Kidney (tissue), 14 donors: ENCODE measurements around the gene ADCK1. TPM values are rescaled to one million over a fixed set of nuclear protein-coding genes. Genes with fewer than 3 reads are reported as not detected.

Experiments used
- DNase-seq, 5 donors: peaks; one replicate each; pipeline ENCODE4 v3.0.0-alpha.2; 2013 to 2020
- FAIRE-seq: peaks from 2 replicates; lab custom pipeline; 2012; peaks lifted over from hg19 to GRCh38; lab: Jason Lieb, UNC
- H3K27ac ChIP-seq, 2 donors: one replicate each; pipeline ENCODE4 v1.7.0; 2013; ENCODE audit warnings: low read depth in 2 of 2, low read length in 2 of 2, inconsistent platforms in 1 of 2
- H3K27me3 ChIP-seq: one replicate; pipeline ENCODE4 v1.7.1; 2013; ENCODE audit warnings: low read length, inconsistent platforms; ENCODE audit not compliant: control insufficient read depth, insufficient read depth
- H3K36me3 ChIP-seq, 3 donors: one replicate each; pipeline versions ENCODE4 v1.7.0 to v1.7.1; 2013; ENCODE audit warnings: low read length in 3 of 3, control low read depth in 1 of 3, inconsistent platforms in 1 of 3; ENCODE audit not compliant: insufficient read depth in 3 of 3, control insufficient read depth in 2 of 3
- H3K4me1 ChIP-seq, 3 donors: one replicate each; pipeline versions ENCODE4 v1.7.0 to v1.7.1; 2013; ENCODE audit warnings: low read length in 3 of 3, inconsistent platforms in 1 of 3, low read depth in 1 of 3; ENCODE audit not compliant: control insufficient read depth in 2 of 3, insufficient read depth in 2 of 3
- H3K4me3 ChIP-seq, 3 donors: one replicate each; pipeline versions ENCODE4 v1.7.0 to v1.8.1; 2013; ENCODE audit warnings: low read length in 3 of 3, control low read depth in 1 of 3, inconsistent platforms in 1 of 3
- H3K9ac ChIP-seq, 3 donors: one replicate each; pipeline versions ENCODE4 v1.7.0 to v1.7.1; 2013; ENCODE audit warnings: low read length in 3 of 3, control low read depth in 1 of 3, inconsistent platforms in 1 of 3
- H3K9me3 ChIP-seq, 3 donors: one replicate each; pipeline versions ENCODE4 v1.7.0 to v1.7.1; 2013; ENCODE audit warnings: low read length in 3 of 3, control low read depth in 1 of 3, inconsistent platforms in 1 of 3; ENCODE audit not compliant: control insufficient read depth in 2 of 3, insufficient read depth in 1 of 3
- CTCF ChIP-seq: IDR thresholded peaks from 3 replicates; pipeline ENCODE4 v1.5.1; 2012; ENCODE audit warnings: mild to moderate bottlenecking, moderate library complexity, borderline replicate concordance; ENCODE audit not compliant: insufficient read depth; ENCODE audit errors: extremely low read depth
- intact Hi-C: fragments of 100-400 bp; cut with DNase I; formaldehyde crosslinking; loops from one replicate; pipeline ENCODE4 v1.11.1; 2022
- polyA plus RNA-seq: library from polyadenylated mRNA; stranded (reverse); fragments of 350-450 nt; fragmentation: Illumina TruSeq; extraction: RNeasy Lipid Tissue Mini Kit (QIAGEN cat#74804); gene quantifications from one replicate; pipeline ENCODE4 v1.2.3, GENCODE V29; 2014; ENCODE audit warnings: low read depth, low replicate concordance; ENCODE audit not compliant: insufficient read depth
- total RNA-seq: library from RNA; stranded (reverse); fragmentation: NEBNext Ultra II Directional; extraction: Animal tissue kit (Norgen Biotek cat#: 25700); gene quantifications from one replicate; pipeline ENCODE4 v1.2.1, GENCODE V29; 2021
- donor health status: control.
- donor health status: control.
- donor health status: control.
- donor health status: control.
- donor health status: control.
- donor health status: DM: yes; HTN: yes; CAD: no.
- donor health status: Normal renal cell carcinoma (clear cell type).

ADCK1 gene
- total and polyA plus RNA-seq, 2 donors from 2014 or later = 8.0 to 10.3 TPM

DNA sequence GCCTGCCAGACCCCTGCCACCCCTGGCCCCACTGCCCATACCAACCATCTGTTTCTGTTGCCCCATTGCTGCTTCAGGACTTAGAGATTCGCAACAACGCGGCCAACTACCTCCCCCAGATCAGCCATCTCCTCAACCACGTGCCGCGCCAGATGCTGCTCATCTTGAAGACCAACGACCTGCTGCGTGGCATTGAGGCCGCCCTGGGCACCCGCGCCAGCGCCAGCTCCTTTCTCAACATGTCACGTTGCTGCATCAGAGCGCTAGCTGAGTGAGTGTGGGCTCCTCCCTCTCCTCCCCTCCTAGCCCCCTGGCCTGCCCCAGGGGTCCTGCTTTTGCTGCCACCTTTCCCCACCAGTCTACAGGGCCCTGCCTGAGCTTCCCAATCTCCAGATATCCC, 131.5 kb downstream of the ADCK1 start:
- Histone ChIP-seq H3K27me3 (no peaks in the 10 kb centered on the region), H3K4me1 (no peaks in the 10 kb centered on the region), H3K9ac (no peak overlapping the region), H3K9me3 (no peaks in the 10 kb centered on the region), H3K4me3 (no peak overlapping the region), H3K27ac (no peak overlapping the region), H3K36me3 (peaks cover 0 to 18% (median 15%) of the 10 kb centered on the region in 3 donors)
- FAIRE-seq (no peak), DNase-seq (no peak)
- no peak for TF ChIP-seq CTCF
- intact Hi-C loops = no loop called here

GRCh38 chr14:77936138-77936639, 136.3 kb downstream of the ADCK1 start:
- TF ChIP-seq CTCF = no peak
- Histone ChIP-seq H3K4me1 (no peaks in the 10 kb centered on the region), H3K4me3 (no peak overlapping the region), H3K9me3 (peaks cover 0 to 1% (median 0%) of the 10 kb centered on the region in 3 donors), H3K36me3 (peaks cover 0 to 18% (median 6%) of the 10 kb centered on the region in 3 donors), H3K27ac (no peak overlapping the region), H3K9ac (no peak overlapping the region), H3K27me3 (no peaks in the 10 kb centered on the region)
- FAIRE-seq = no peak
- intact Hi-C loops = no loop called here
- no peak for DNase-seq

GRCh38 chr14:77947372-77947771, 147.5 kb downstream of the ADCK1 start:
- H3K9ac ChIP-seq = no peak overlapping the region
- H3K27me3 ChIP-seq = no peaks in the 10 kb centered on the region
- H3K27ac ChIP-seq = no peak overlapping the region
- FAIRE-seq = no peak
- H3K4me3 ChIP-seq = no peak overlapping the region
- H3K9me3 ChIP-seq = peaks cover 0 to 8% (median 0%) of the 10 kb centered on the region in 3 donors
- H3K4me1 ChIP-seq = no peaks in the 10 kb centered on the region
- no peak for TF ChIP-seq CTCF
- H3K36me3 ChIP-seq = no peaks in the 10 kb centered on the region
- no peak for DNase-seq
- intact Hi-C loops = no loop called here
